DND-41 (cell line): ENCODE data around the gene KRT6B.

Source experiments
- ATAC-seq: fragments of 200-7000 bp; cut with Tn5 transposase; 3 replicates; pipeline ENCODE4 v1.9.1; 2021; ENCODE audit warnings: low read depth; ENCODE audit not compliant: insufficient read depth
- DNase-seq: peaks from one replicate; pipeline ENCODE4 v3.0.0-alpha.2; 2020
- H2AFZ ChIP-seq: 2 replicates; pipeline ENCODE4 v1.6.0; 2012; ENCODE audit warnings: low read depth, low read length
- H3K27ac ChIP-seq: 2 replicates; pipeline ENCODE4 v1.5.1; 2012; ENCODE audit warnings: low read length, inconsistent platforms
- H3K27me3 ChIP-seq: fragments of 200-600 bp; sonication (generic); 2 replicates; pipeline ENCODE4 v1.6.0; 2012; ENCODE audit warnings: low read length, mild to moderate bottlenecking, inconsistent platforms; ENCODE audit not compliant: insufficient read depth, poor library complexity
- H3K36me3 ChIP-seq: 2 replicates; pipeline ENCODE4 v1.5.1; 2012; ENCODE audit warnings: low read length, inconsistent platforms; ENCODE audit not compliant: insufficient read depth
- H3K4me1 ChIP-seq: 2 replicates; pipeline ENCODE4 v1.5.1; 2012; ENCODE audit warnings: mild to moderate bottlenecking, low read length; ENCODE audit not compliant: insufficient read depth
- H3K4me2 ChIP-seq: 2 replicates; pipeline ENCODE4 v1.6.0; 2012; ENCODE audit warnings: mild to moderate bottlenecking, moderate library complexity, low read length, inconsistent platforms; ENCODE audit not compliant: insufficient read depth
- H3K4me3 ChIP-seq, 2 experiments: fragments of 200-600 bp in 1 of 2; shearing (Covaris generic) in 1 of 2; 2 replicates each; pipeline ENCODE4 v1.5.1; 2012 to 2016; ENCODE audit warnings: inconsistent platforms in 2 of 2, low read length in 2 of 2, mild to moderate bottlenecking in 2 of 2, low read depth in 1 of 2, moderate library complexity in 1 of 2
- H3K79me2 ChIP-seq: 2 replicates; pipeline ENCODE4 v1.6.0; 2012; ENCODE audit warnings: low read length, inconsistent platforms; ENCODE audit not compliant: insufficient read depth
- H3K9ac ChIP-seq: 2 replicates; pipeline ENCODE4 v1.6.0; 2012; ENCODE audit warnings: low read depth, mild to moderate bottlenecking, inconsistent platforms, low read length, moderate library complexity
- H3K9me3 ChIP-seq: 2 replicates; pipeline ENCODE4 v1.5.1; 2012; ENCODE audit warnings: low read length, moderate library complexity, mild to moderate bottlenecking, inconsistent platforms; ENCODE audit not compliant: insufficient read depth, severe bottlenecking
- H4K20me1 ChIP-seq: 2 replicates; pipeline ENCODE4 v1.6.0; 2012; ENCODE audit warnings: low read length; ENCODE audit not compliant: insufficient read depth
- EZH2 ChIP-seq: IDR thresholded peaks from 3 replicates; pipeline ENCODE4 v1.6.1; 2012; ENCODE audit warnings: borderline replicate concordance, low read depth, mild to moderate bottlenecking, moderate library complexity, low read length, inconsistent platforms; ENCODE audit not compliant: severe bottlenecking
- TF ChIP-seq, protein P1 (sequence below): IDR thresholded peaks from 2 replicates; pipeline ENCODE4 v1.5.1; 2012; ENCODE audit warnings: borderline replicate concordance, low read length, moderate library complexity, mild to moderate bottlenecking; ENCODE audit not compliant: poor library complexity, severe bottlenecking; ENCODE audit errors: extremely low read depth

The KRT6B gene

DNA sequence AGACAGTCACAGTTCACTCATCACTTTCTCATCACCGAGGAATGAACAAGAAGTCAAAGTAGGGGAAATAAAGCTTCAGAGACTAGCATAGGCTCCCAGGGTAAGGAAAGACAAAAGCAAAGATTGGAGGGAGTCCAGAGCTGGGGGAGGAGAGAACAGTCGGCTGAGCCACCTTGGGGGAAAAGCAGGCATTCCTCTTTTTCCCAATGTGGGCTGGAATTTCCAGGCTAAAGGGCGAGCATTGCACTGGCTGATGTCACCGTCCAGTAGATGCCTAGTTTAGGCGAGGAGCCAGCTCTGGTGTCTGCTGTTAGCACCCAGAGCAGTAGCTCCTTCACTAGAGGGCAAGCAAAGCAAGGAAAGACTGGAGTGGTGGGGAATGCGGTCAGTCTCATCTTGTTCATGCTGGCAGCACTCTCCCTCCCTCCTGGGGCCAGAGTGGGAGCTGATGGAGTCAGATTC, 9.3 kb downstream of the KRT6B start:
- no peaks in the 10 kb centered on the region for H3K9me3 ChIP-seq
- H3K27ac ChIP-seq, result no peak overlapping the region
- no peaks in the 10 kb centered on the region for H3K36me3 ChIP-seq
- no peaks in the 10 kb centered on the region for H4K20me1 ChIP-seq
- H3K4me3 ChIP-seq, result no peak overlapping the region
- no peak overlapping the region for H3K9ac ChIP-seq
- TF ChIP-seq EZH2, result no peak
- TF ChIP-seq, protein P1, sequence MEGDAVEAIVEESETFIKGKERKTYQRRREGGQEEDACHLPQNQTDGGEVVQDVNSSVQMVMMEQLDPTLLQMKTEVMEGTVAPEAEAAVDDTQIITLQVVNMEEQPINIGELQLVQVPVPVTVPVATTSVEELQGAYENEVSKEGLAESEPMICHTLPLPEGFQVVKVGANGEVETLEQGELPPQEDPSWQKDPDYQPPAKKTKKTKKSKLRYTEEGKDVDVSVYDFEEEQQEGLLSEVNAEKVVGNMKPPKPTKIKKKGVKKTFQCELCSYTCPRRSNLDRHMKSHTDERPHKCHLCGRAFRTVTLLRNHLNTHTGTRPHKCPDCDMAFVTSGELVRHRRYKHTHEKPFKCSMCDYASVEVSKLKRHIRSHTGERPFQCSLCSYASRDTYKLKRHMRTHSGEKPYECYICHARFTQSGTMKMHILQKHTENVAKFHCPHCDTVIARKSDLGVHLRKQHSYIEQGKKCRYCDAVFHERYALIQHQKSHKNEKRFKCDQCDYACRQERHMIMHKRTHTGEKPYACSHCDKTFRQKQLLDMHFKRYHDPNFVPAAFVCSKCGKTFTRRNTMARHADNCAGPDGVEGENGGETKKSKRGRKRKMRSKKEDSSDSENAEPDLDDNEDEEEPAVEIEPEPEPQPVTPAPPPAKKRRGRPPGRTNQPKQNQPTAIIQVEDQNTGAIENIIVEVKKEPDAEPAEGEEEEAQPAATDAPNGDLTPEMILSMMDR, result no peak
- no peak overlapping the region for H2AFZ ChIP-seq
- H3K79me2 ChIP-seq, result no peaks in the 10 kb centered on the region
- no peaks in the 10 kb centered on the region for H3K4me1 ChIP-seq
- DNase-seq (no peak), ATAC-seq (no peak)
- H3K27me3 ChIP-seq, result peaks cover 12% of the 10 kb centered on the region
- no peak overlapping the region for H3K4me2 ChIP-seq

DNA sequence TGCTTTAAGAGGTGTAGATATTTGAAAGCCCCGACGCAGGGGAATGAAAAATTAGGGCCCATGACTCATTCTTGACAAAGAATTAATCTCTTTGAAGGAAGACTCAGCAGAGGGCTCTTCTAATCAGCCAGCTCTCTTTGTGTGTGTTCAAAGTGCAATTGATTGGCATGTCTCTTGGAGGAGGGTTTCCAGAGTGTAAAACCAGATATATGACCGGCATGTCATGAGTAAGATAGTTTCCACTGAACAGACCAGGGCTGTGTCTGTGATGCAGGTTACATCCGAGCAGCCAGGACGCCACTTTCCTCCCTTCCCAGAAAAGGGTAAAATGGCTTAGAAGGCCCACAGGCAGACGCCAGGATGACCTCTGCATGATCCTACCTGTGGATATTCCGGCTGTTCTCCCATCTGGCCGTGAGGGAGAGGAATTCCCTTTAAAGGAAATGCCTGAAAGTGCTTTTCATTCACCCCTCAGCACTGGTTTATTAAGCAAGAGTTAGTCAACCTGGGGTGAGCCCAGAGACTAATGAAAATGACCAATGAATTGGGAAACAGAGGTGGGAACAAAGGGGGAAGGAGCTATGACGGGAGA, 10.5 kb downstream of the KRT6B start:
- H3K9ac ChIP-seq, result no peak overlapping the region
- H3K4me3 ChIP-seq, result no peak overlapping the region
- H3K9me3 ChIP-seq, result no peaks in the 10 kb centered on the region
- H3K36me3 ChIP-seq, result no peaks in the 10 kb centered on the region
- no peak overlapping the region for H3K27ac ChIP-seq
- ATAC-seq (no peak), DNase-seq (no peak)
- no peak overlapping the region for H3K4me2 ChIP-seq
- no peaks in the 10 kb centered on the region for H3K4me1 ChIP-seq
- no peak overlapping the region for H2AFZ ChIP-seq
- TF ChIP-seq EZH2, result no peak
- TF ChIP-seq, protein P1, result no peak
- no peaks in the 10 kb centered on the region for H4K20me1 ChIP-seq
- H3K27me3 ChIP-seq, result peaks cover 12% of the 10 kb centered on the region
- no peaks in the 10 kb centered on the region for H3K79me2 ChIP-seq

DNA sequence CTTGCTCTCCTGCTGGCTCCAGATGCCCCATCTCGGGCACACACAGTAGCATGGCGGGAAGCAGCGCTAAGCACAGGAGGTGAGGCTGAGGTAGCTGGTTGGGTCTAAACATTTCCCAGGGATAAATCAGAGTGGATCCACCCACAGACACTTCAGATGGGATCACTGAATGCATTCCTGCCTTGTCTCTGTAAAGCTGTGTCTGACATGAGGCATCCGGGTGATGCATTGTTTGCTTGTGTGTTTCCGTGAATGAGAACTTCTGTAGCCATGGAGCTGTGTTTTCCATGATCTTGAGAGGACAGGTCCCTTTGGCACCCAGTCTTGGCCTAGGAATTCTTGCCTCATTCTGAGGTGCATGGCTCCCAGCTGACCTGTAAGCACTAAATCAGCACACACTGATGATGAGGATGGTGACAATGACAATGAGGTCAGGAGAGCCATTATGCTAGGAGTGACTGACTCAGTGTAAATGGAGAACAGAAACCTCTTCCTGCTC, 11.1 kb downstream of the KRT6B start:
- ATAC-seq (no peak), DNase-seq (no peak)
- no peak overlapping the region for H3K4me3 ChIP-seq
- H3K4me1 ChIP-seq, result no peaks in the 10 kb centered on the region
- no peak overlapping the region for H3K27ac ChIP-seq
- no peak for TF ChIP-seq EZH2
- TF ChIP-seq, protein P1, result no peak
- no peaks in the 10 kb centered on the region for H3K9me3 ChIP-seq
- no peaks in the 10 kb centered on the region for H3K79me2 ChIP-seq
- no peak overlapping the region for H2AFZ ChIP-seq
- H3K36me3 ChIP-seq, result no peaks in the 10 kb centered on the region
- H4K20me1 ChIP-seq, result no peaks in the 10 kb centered on the region
- H3K4me2 ChIP-seq, result no peak overlapping the region
- H3K9ac ChIP-seq, result no peak overlapping the region
- H3K27me3 ChIP-seq, result peaks cover 12% of the 10 kb centered on the region

DNA sequence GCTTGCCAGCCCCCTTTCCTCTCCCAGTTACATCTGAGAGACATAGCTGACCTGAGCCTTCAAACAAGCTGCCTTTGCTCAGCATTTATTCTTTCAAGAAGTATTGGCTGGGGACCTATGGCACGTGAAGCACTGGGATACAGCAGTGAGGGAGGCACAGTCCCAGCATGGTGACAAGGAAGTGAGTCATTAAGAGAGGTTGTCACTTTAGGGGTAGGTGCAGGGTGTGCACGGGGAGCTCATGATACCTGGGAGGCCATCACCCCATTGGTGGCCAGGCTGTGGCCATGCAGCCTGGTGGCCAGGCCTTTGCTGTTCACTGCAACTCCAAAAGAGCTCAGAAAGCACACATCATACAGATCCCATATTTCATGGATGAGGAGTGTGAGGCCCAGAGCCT, 12.1 kb downstream of the KRT6B start:
- Histone ChIP-seq H3K9me3 (no peaks in the 10 kb centered on the region), H3K9ac (no peak overlapping the region), H3K36me3 (no peaks in the 10 kb centered on the region), H3K4me1 (no peaks in the 10 kb centered on the region), H3K4me3 (no peak overlapping the region), H3K79me2 (no peaks in the 10 kb centered on the region), H2AFZ (no peak overlapping the region), H3K27ac (no peak overlapping the region), H3K4me2 (no peak overlapping the region), H4K20me1 (no peaks in the 10 kb centered on the region), H3K27me3 (peaks cover 12% of the 10 kb centered on the region)
- no peak for DNase-seq
- no peak for ATAC-seq
- no peak for TF ChIP-seq EZH2
- TF ChIP-seq, protein P1, result no peak
